DND-41 (cell line): ENCODE results near the gene JUNB.

Experiments
- EZH2 ChIP-seq: IDR thresholded peaks from 3 replicates; pipeline ENCODE4 v1.6.1; 2012; ENCODE audit warnings: borderline replicate concordance, low read depth, mild to moderate bottlenecking, moderate library complexity, low read length, inconsistent platforms; ENCODE audit not compliant: severe bottlenecking
- TF ChIP-seq, protein P1 (sequence below): IDR thresholded peaks from 2 replicates; pipeline ENCODE4 v1.5.1; 2012; ENCODE audit warnings: borderline replicate concordance, low read length, moderate library complexity, mild to moderate bottlenecking; ENCODE audit not compliant: poor library complexity, severe bottlenecking; ENCODE audit errors: extremely low read depth

GRCh38 chr19:12834976-12835757 is 43.9 kb downstream of the JUNB start:
- no peak for TF ChIP-seq EZH2
- TF ChIP-seq, protein P1, sequence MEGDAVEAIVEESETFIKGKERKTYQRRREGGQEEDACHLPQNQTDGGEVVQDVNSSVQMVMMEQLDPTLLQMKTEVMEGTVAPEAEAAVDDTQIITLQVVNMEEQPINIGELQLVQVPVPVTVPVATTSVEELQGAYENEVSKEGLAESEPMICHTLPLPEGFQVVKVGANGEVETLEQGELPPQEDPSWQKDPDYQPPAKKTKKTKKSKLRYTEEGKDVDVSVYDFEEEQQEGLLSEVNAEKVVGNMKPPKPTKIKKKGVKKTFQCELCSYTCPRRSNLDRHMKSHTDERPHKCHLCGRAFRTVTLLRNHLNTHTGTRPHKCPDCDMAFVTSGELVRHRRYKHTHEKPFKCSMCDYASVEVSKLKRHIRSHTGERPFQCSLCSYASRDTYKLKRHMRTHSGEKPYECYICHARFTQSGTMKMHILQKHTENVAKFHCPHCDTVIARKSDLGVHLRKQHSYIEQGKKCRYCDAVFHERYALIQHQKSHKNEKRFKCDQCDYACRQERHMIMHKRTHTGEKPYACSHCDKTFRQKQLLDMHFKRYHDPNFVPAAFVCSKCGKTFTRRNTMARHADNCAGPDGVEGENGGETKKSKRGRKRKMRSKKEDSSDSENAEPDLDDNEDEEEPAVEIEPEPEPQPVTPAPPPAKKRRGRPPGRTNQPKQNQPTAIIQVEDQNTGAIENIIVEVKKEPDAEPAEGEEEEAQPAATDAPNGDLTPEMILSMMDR: no peak
